H4 (cell line): ENCODE data around the gene PPP1R1C. TPM values are rescaled to one million over a fixed set of nuclear protein-coding genes. Genes with fewer than 3 reads are reported as not detected.

Experiments used
- DNase-seq: peaks from one replicate; pipeline ENCODE4 v3.0.0-alpha.2; 2015; ENCODE audit warnings: low spot score
- total RNA-seq: library from RNA; depleted of rRNA; stranded (reverse); fragments of >200 nt; shearing (Covaris generic); gene quantifications from 2 replicates; pipeline ENCODE4 v1.2.3, GENCODE V29; 2014

The PPP1R1C gene
- total RNA-seq, 1 experiment from 2014 or later, result 3.3 TPM

- no peak for DNase-seq
Observed at GRCh38 chr2:182062329-182062972, 76.8 kb downstream of the PPP1R1C start.

GRCh38 chr2:182064019-182064778, 78.5 kb downstream of the PPP1R1C start:
- DNase-seq, result no peak

- DNase-seq, result peak; percentile 86
Observed at GRCh38 chr2:182066400-182067087, 80.9 kb downstream of the PPP1R1C start.

DNA sequence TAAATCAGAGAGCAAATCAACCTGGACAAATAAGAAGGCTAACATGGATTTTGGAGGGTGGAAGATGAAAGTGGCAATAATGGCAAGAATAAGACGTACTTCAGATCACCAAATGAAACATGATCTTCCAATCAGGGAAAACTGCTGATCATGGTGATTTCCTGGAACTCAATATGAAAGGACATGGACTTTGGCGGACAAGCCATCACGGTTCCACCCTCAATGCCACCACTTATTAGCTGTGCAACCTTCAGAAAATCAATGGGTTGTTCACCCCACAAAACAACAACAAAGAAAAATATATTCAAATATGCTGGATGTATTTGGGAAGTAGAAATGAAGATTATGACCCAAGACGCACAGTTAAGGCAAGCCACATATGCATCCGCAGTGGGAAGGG, 81.7 kb downstream of the PPP1R1C start:
- DNase-seq, result no peak

DNA sequence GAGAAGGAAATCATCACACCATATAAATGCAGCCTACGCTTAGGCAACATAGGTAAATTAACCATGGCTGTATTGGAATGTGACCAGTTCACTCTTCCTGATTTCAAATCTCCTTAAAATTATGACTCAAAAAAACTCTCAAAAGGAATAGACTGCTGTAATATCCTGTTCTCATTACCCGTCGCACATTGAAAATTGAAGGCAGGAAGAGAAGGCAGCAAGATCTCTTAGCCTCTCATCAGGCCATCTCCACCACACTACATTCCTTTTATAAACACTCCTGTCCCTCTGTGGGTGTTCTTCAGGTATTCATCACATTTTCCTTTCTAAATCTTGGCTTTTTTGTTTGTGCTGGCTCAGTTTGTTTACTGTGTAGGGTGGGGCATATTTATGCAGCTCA, 83.2 kb downstream of the PPP1R1C start:
- DNase-seq, result peak; percentile 82

DNA sequence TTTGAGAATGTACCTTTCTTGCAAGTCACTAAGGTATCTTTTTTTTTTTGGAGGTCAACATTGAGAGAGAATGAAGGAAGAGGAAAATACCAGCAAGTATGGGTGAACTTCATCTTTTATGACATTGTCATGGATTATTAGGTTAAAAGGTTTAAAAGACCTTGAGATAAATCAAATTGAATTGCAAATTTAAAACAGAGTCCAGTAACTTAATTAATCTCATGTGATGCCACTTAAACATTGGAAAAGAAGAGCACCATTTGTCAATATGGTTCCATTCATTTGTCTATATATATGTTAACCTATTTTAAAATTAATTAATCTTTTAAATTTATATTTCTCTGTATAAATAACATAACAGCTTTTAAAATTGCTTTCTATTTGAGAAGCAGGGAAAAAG, 83.8 kb downstream of the PPP1R1C start:
- DNase-seq, result no peak

DNA sequence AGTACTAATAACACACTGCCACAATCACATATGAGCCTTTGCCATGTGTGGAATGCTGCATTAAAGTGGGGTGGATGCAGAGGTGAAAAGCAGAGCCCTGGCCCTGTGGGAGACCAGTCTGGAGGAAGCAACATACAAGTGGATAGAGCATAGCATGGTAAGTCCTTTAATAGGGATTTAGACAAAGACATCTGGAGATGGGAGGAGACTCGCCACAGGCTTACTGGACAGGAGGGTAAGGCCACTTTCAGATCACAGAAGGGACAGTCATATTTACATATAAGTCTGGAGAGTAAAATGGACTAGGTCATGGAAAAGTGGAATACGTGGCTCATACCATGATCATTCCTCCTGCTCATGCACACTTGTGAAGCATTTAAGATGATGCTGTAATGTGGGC, 84.3 kb downstream of the PPP1R1C start:
- no peak for DNase-seq

- no peak for DNase-seq
Observed at GRCh38 chr2:182070736-182071135, 85.1 kb downstream of the PPP1R1C start.

- DNase-seq, result no peak
Observed at GRCh38 chr2:182072861-182073260, 87.2 kb downstream of the PPP1R1C start.

GRCh38 chr2:182073613-182074012, 88.0 kb downstream of the PPP1R1C start:
- DNase-seq, result no peak

GRCh38 chr2:182077023-182077422, 91.4 kb downstream of the PPP1R1C start:
- peak; percentile 63 for DNase-seq

DNA sequence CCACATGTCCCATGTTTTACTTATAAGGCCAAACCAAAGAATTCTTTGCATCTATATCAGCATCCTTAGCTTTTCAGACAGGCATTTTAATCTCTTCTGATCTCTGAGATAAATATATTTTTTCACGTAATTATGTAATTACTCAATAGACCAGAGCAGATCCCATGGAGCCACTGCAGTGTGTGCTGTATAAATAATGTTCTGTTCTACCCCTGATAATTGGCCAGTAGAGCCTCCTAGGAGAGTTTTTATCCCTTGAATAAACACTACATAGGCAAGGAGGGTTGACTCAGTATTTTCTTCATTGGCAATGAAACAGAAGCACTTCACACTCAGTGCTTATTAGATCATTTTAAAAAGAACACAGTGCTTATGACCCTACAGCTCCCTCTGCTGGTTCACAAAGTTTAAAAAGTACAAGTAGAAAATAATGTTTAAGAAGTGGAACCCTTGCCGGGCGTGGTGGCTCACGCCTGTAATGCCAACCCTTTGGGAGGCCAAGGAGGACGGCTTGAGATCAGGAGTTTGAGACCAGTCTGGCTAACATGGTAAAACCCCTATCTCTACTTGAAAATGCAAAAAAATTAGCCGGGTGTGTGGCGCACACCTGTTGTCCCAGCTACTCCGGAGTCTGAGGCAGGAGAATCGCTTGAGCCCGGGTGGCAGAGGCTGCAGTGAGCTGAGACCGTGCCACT, 91.9 kb downstream of the PPP1R1C start:
- peak; percentile 96 for DNase-seq

DNA sequence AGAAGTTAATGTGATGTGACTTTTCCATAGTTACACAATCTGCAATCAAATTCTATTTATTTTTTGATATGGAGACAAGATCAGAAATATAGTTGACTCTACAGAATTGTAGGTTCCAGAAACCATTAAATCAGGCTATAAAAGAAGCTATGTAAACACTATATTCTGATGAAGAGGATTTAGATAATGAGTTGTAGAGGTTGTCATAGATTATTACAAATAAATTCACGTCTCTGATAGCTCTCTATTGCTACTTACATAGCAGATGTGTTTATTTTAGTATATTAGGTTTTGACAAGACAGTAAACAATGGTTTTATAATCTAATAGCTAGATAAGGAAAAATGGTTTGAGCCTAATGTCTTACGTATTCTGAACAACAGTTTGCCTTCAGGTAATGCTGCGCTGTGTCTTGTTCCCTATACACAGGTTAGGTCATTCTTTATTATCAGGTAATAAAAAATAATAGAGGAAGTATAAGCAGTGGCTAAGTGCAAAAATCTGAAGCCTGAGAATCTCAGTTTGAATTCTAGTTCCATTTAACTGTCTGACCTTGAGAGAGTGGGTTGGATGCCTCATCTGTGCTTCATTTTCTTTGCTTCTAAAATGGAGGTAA, 93.4 kb downstream of the PPP1R1C start:
- no peak for DNase-seq

GRCh38 chr2:182080493-182080892, 94.8 kb downstream of the PPP1R1C start:
- no peak for DNase-seq

- DNase-seq, result no peak
Observed at GRCh38 chr2:182081602-182082260, 96.1 kb downstream of the PPP1R1C start.

- no peak for DNase-seq
Observed at GRCh38 chr2:182088681-182089320, 103.1 kb downstream of the PPP1R1C start.

- DNase-seq, result no peak
Observed at GRCh38 chr2:182090486-182090885, 104.8 kb downstream of the PPP1R1C start.

DNA sequence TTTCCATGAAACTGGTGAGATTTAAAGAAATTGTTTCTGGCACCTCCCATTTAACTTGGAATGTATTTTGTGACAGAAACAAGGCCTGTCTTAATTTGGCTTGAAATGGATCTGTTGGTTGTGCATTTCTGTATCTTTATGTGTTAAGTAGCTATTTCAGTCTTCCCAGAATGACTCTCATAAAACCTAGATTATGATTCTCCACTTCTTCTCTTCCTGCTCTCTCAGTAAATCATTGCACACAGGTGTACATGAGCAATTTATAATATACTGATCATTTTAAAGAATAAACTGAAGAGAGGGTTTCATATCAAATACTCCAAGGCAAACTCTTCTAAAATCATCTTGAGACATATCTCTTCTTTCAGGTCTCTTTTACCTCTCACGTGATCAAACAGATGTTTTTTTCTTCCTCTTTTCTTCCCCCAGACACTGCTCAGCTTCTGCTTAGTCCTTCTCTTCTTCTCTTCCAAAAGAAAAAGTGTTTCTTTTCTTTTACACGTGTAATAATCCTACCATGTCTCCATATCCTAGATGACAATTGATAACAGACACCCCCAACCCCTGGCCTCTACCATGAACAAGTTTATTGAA, 112.0 kb downstream of the PPP1R1C start:
- no peak for DNase-seq

GRCh38 chr2:182098648-182099047, 113.0 kb downstream of the PPP1R1C start:
- no peak for DNase-seq

DNA sequence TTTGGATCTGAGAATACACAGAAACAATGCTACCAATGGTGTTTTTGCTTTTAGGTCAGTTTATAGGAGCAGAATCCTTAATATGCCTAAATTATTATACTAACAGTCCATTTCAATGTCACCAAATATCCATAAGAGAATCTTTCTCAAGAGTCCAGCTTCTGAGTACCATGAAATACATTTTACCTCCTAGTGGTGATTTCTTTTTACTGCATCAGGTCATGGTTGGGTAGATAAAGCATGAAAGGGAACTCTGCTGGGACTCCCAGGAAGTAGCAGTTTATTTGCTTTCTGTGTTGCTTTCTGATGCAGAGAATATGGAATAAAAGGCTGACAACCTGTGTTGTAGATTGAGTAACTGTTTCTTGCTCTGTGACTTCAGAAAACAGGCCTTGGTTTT, 115.6 kb downstream of the PPP1R1C start:
- no peak for DNase-seq
